Measurements from ENCODE around the gene PHF24.

The PHF24 gene

GRCh38 chr9:34982361-34982760, 24.3 kb downstream of the PHF24 start:
- no peak for TF ChIP-seq CTCF (IDR thresholded peaks at IDR 0.05; ENCODE audit: control insufficient read depth, insufficient read depth, low read depth, low read length, missing control alignments)
- H3K4me3 ChIP-seq (ENCODE audit: control insufficient read depth, low read depth, low read length), result no peak overlapping the region
- no peak for DNase-seq (ENCODE audit: low read depth)

- no peak overlapping the region for H3K4me3 ChIP-seq (ENCODE audit: control insufficient read depth, low read depth, low read length)
- DNase-seq (ENCODE audit: low read depth), result no peak
- no peak for TF ChIP-seq CTCF (IDR thresholded peaks at IDR 0.05; ENCODE audit: control insufficient read depth, insufficient read depth, low read depth, low read length, missing control alignments)
Observed at GRCh38 chr9:34983209-34983608, 25.1 kb downstream of the PHF24 start.

GRCh38 chr9:34984049-34984448, 26.0 kb downstream of the PHF24 start:
- H3K4me3 ChIP-seq (ENCODE audit: control insufficient read depth, low read depth, low read length), result no peak overlapping the region
- TF ChIP-seq CTCF (IDR thresholded peaks at IDR 0.05; ENCODE audit: control insufficient read depth, insufficient read depth, low read depth, low read length, missing control alignments), result no peak
- DNase-seq (ENCODE audit: low read depth), result no peak

- TF ChIP-seq CTCF (IDR thresholded peaks at IDR 0.05; ENCODE audit: control insufficient read depth, insufficient read depth, low read depth, low read length, missing control alignments), result peak; percentile 83
- no peak for DNase-seq (ENCODE audit: low read depth)
- H3K4me3 ChIP-seq (ENCODE audit: control insufficient read depth, low read depth, low read length), result no peak overlapping the region
Observed at GRCh38 chr9:34985311-34985899, 27.3 kb downstream of the PHF24 start.

GRCh38 chr9:34986540-34987047, 28.5 kb downstream of the PHF24 start:
- TF ChIP-seq CTCF (IDR thresholded peaks at IDR 0.05; ENCODE audit: control insufficient read depth, insufficient read depth, low read depth, low read length, missing control alignments), result no peak
- no peak overlapping the region for H3K4me3 ChIP-seq (ENCODE audit: control insufficient read depth, low read depth, low read length)
- no peak for DNase-seq (ENCODE audit: low read depth)

GRCh38 chr9:34987160-34987901, 29.2 kb downstream of the PHF24 start:
- no peak for TF ChIP-seq CTCF (IDR thresholded peaks at IDR 0.05; ENCODE audit: control insufficient read depth, insufficient read depth, low read depth, low read length, missing control alignments)
- H3K4me3 ChIP-seq (ENCODE audit: control insufficient read depth, low read depth, low read length), result no peak overlapping the region
- DNase-seq (ENCODE audit: low read depth), result no peak

Data from AG09309 (cell line).